HG03135 (cell line): ENCODE data around the gene SHCBP1L.
"Not testable (repeated sequence)": the region's sequence is repeated elsewhere in the genome, so short reads cannot be mapped to it uniquely, and the experiment has no call there.

ENCODE experiments used
- ATAC-seq: cut with Tn5 transposase; IDR thresholded peaks from one replicate; pipeline ENCODE4 v1.9.1; 2021; ENCODE audit warnings: mild to moderate bottlenecking, moderate library complexity; ENCODE audit not compliant: unreplicated experiment

SHCBP1L gene

GRCh38 chr1:182965861-182966260 lies 12.9 kb upstream of the SHCBP1L start:
- no peak for ATAC-seq

- ATAC-seq = no peak
These were observed 12.1 kb upstream of the SHCBP1L start for GRCh38 chr1:182965096-182965495.

GRCh38 chr1:182962554-182963115 lies 9.7 kb upstream of the SHCBP1L start:
- ATAC-seq = peak; percentile 94

- no peak for ATAC-seq
These were observed 7.1 kb upstream of the SHCBP1L start for GRCh38 chr1:182960046-182960445.

GRCh38 chr1:182957902-182958395 lies 5.0 kb upstream of the SHCBP1L start:
- no peak for ATAC-seq

GRCh38 chr1:182956708-182957365 lies 3.9 kb upstream of the SHCBP1L start:
- ATAC-seq = no peak

- ATAC-seq = no peak
These were observed 2.9 kb upstream of the SHCBP1L start for GRCh38 chr1:182955596-182956588.

- no peak for ATAC-seq
These were observed 860 bp upstream of the SHCBP1L start for GRCh38 chr1:182953826-182954225.

- ATAC-seq = not testable (repeated sequence)
These were observed 9.6 kb downstream of the SHCBP1L start for GRCh38 chr1:182943336-182943735.

GRCh38 chr1:182942145-182942544 lies 10.8 kb downstream of the SHCBP1L start:
- ATAC-seq = not testable (repeated sequence)

- no peak for ATAC-seq
These were observed 13.6 kb downstream of the SHCBP1L start for GRCh38 chr1:182939413-182939812.

GRCh38 chr1:182935716-182936115 lies 17.2 kb downstream of the SHCBP1L start:
- no peak for ATAC-seq

GRCh38 chr1:182930985-182931384 lies 22.0 kb downstream of the SHCBP1L start:
- no peak for ATAC-seq

- no peak for ATAC-seq
These were observed 25.1 kb downstream of the SHCBP1L start for GRCh38 chr1:182927693-182928433.

- ATAC-seq = no peak
These were observed 27.3 kb downstream of the SHCBP1L start for GRCh38 chr1:182925661-182926060.

- ATAC-seq = no peak
These were observed 35.6 kb downstream of the SHCBP1L start for GRCh38 chr1:182917378-182917777.

GRCh38 chr1:182913401-182913800 lies 39.6 kb downstream of the SHCBP1L start:
- no peak for ATAC-seq

- ATAC-seq = no peak
These were observed 42.8 kb downstream of the SHCBP1L start for GRCh38 chr1:182910143-182910542.

GRCh38 chr1:182909578-182909977 lies 43.4 kb downstream of the SHCBP1L start:
- ATAC-seq = no peak

- ATAC-seq = no peak
These were observed 47.6 kb downstream of the SHCBP1L start for GRCh38 chr1:182905321-182905720.

- not testable (repeated sequence) for ATAC-seq
These were observed 51.0 kb downstream of the SHCBP1L start for GRCh38 chr1:182901946-182902345.
